ENCODE data around the gene MRTFB. TPM values are rescaled to one million over a fixed set of nuclear protein-coding genes. Genes with fewer than 3 reads are reported as not detected.
"Not testable (repeated sequence)": the region's sequence is repeated elsewhere in the genome, so short reads cannot be mapped to it uniquely, and the experiment has no call there.

The MRTFB gene, protein sequence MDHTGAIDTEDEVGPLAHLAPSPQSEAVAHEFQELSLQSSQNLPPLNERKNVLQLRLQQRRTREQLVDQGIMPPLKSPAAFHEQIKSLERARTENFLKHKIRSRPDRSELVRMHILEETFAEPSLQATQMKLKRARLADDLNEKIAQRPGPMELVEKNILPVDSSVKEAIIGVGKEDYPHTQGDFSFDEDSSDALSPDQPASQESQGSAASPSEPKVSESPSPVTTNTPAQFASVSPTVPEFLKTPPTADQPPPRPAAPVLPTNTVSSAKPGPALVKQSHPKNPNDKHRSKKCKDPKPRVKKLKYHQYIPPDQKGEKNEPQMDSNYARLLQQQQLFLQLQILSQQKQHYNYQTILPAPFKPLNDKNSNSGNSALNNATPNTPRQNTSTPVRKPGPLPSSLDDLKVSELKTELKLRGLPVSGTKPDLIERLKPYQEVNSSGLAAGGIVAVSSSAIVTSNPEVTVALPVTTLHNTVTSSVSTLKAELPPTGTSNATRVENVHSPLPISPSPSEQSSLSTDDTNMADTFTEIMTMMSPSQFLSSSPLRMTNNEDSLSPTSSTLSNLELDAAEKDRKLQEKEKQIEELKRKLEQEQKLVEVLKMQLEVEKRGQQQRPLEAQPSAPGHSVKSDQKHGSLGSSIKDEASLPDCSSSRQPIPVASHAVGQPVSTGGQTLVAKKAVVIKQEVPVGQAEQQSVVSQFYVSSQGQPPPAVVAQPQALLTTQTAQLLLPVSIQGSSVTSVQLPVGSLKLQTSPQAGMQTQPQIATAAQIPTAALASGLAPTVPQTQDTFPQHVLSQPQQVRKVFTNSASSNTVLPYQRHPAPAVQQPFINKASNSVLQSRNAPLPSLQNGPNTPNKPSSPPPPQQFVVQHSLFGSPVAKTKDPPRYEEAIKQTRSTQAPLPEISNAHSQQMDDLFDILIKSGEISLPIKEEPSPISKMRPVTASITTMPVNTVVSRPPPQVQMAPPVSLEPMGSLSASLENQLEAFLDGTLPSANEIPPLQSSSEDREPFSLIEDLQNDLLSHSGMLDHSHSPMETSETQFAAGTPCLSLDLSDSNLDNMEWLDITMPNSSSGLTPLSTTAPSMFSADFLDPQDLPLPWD
- total RNA-seq = 10 to 100 TPM; 12.5 to 13.6 TPM

DNA sequence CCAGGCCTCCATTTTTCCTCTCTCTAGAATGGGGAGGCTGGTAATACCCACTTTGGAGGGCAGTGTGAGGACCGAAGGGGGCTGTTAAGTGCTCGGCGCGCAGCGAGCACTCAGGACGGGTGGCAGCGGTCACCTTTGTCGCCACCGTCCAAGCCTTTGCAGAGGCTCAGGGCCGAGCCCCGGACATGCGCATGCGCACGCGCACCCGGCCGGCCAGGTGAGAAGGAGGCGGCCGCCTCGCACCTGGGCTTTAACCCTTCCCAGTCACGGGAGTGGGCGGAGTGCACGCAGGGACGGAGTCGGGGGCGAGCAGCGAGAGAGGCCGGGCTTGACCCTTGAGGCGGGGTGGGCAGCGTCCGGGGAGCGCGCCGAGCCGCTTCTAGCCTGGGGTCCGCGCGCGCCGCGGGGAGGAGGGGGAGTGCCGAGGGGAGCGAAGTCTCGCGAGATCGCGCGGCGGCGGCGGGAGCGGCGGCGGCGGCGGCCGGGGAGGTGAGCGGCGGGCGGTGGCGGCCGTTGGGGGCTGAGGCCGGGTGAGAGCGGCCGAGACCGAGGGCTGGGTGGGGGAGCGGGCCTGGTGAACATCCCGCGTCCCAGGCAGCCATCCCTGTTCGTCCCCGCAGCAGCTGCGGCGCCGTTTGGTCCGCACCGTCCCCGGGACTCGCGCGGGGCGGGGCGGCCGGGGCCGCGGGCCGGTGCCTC is at the start of gene MRTFB:
Gene MRTFB (plus strand): TSS at position 443 of the 699 bp plus-strand sequence. CDS start 69,288 bp downstream, outside the sequence.
- peak; percentile 77 for DNase-seq
- H3K4me1 Mint-ChIP-seq = peaks cover 16% of the 10 kb centered on the region
- no peaks in the 10 kb centered on the region for H3K36me3 Mint-ChIP-seq (ENCODE audit: low read depth)
- peak within 1 kb of the TSS; percentile 56 for H3K27ac Mint-ChIP-seq
- H3K27me3 Mint-ChIP-seq = peaks cover 5% of the 10 kb centered on the region
- CTCF ChIA-PET = no interaction called here
- POLR2A ChIA-PET = no interaction called here
- peak within 1 kb of the TSS; percentile 84 for H3K4me3 Mint-ChIP-seq
- no peaks in the 10 kb centered on the region for H3K9me3 Mint-ChIP-seq

DNA sequence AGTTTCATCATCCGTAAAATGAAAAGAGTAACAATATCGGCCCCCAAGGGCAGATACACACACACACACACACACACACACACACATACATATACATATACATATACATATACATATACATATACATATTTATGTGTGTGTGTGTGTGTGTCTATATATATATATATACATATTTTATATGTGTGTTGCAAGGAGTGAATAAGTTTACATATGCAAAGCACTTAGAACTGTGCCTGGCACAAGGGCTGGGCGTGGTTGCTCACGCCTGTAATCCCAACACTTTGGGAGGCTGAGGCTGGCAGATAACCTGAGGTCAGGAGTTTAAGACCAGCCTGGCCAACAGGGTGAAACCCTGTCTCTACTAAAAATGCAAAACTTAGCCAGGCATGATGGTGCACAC is 47.6 kb upstream of the MRTFB start:
- POLR2A ChIA-PET; H3K4me1 Mint-ChIP-seq; CTCF ChIA-PET; H3K27me3 Mint-ChIP-seq; H3K4me3 Mint-ChIP-seq; H3K9me3 Mint-ChIP-seq; DNase-seq; H3K27ac Mint-ChIP-seq; H3K36me3 Mint-ChIP-seq (ENCODE audit: low read depth): not testable (repeated sequence)

DNA sequence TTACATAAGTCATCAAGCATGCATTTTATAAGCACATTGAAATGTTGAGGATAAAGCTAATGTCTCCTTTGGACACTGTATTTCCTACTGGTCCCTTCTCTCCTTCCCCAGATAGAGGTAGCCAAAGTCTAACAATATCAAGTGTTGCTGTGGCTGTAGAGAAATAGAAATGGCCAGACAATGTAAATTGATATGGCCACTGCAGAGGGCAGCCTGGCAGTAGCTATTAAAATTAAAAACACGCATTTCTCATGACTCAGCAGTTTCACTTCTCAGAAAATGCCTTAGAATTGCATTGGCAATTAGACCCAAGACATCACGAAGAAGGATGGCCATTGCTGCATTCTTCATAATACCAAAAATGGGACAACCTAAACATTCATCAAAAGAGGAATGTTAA is 46.8 kb upstream of the MRTFB start:
- H3K4me1 Mint-ChIP-seq = no peaks in the 10 kb centered on the region
- no peaks in the 10 kb centered on the region for H3K9me3 Mint-ChIP-seq
- ChIA-PET POLR2A (no interaction called here), CTCF (no interaction called here)
- H3K36me3 Mint-ChIP-seq (ENCODE audit: low read depth) = no peaks in the 10 kb centered on the region
- H3K4me3 Mint-ChIP-seq = no peak overlapping the region
- DNase-seq = no peak
- peaks cover 7% of the 10 kb centered on the region for H3K27me3 Mint-ChIP-seq
- no peak overlapping the region for H3K27ac Mint-ChIP-seq

DNA sequence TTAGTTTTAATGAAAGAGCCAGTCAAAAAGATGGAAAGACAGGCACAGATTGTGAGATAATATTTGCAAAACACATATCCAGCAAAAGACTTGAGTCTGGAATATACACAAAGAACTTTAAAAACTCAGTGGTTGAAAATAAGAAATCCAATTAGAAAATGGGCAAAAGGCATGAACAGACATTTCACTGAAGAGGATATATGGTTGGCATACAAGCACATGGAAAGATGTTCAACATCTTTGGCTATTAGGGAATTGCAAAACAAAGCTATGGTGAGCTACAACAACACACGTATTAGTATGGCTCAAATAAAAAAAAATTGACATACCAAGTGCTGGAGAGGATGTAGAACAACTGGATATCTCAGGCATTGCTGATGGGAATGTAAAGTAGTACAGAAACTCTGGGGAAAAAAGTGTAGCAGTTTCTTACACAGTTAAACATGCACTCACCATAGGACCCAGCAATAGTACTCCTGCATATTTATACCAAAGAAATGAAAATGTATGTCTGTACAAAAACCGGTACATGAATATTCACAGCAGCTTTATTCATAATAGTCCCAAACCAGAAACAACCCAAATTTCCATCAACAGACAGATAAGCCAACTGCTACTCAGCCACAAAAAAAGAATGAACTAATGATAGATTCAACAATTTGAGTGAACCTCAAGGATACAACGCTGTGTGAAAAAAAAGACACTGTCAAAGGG is 44.4 kb upstream of the MRTFB start:
- Mint-ChIP-seq H3K9me3 (no peaks in the 10 kb centered on the region), H3K4me1 (no peaks in the 10 kb centered on the region), H3K27me3 (peaks cover 7% of the 10 kb centered on the region), H3K27ac (no peak overlapping the region), H3K4me3 (no peak overlapping the region), H3K36me3 (ENCODE audit: low read depth) (no peaks in the 10 kb centered on the region)
- POLR2A ChIA-PET = no interaction called here
- no peak for DNase-seq
- CTCF ChIA-PET = no interaction called here

DNA sequence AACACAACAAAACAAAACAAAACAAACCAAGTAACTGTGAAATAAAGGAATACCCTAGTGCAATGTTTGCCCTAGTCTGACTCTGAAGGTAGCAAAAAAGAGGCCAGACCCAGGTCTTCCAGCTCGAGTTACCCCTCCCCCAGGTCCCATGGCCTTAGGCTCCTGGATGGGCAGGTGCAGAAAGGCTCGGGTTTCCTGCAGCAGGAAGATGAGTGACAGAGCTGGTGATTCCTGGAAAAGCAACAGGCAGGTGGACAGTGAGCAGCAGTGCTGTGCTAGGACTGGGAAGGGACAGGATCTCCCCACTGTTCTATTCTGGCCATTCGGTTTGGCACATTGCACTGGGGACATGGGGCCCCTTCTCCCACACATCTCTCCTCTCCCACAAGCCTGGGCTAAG is 42.9 kb upstream of the MRTFB start:
- H3K36me3 Mint-ChIP-seq (ENCODE audit: low read depth) = no peaks in the 10 kb centered on the region
- peaks cover 7% of the 10 kb centered on the region for H3K27me3 Mint-ChIP-seq
- H3K27ac Mint-ChIP-seq = no peak overlapping the region
- CTCF ChIA-PET = no interaction called here
- H3K4me3 Mint-ChIP-seq = no peak overlapping the region
- POLR2A ChIA-PET = no interaction called here
- no peaks in the 10 kb centered on the region for H3K9me3 Mint-ChIP-seq
- H3K4me1 Mint-ChIP-seq = no peaks in the 10 kb centered on the region
- DNase-seq = no peak

DNA sequence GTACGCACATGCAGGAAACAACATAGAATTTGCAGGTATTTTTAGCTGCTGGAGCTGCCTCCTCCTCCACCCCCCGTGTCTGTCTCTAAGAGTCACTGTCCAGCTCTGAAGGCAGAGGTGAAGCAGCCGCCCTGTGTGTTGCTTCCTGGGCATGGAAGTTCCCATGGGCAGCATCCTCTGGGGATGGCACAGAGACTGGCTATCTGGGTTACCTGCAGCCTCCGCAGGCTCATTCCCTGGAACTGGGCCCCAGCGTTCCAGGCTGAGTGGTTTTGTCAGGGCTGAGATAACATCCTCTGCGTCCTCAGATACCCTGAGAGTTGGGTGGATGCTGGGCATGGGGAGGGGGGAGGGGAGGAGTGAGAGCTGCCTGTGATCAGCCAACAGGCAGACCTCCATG is 41.5 kb upstream of the MRTFB start:
- no peaks in the 10 kb centered on the region for H3K9me3 Mint-ChIP-seq
- no peaks in the 10 kb centered on the region for H3K36me3 Mint-ChIP-seq (ENCODE audit: low read depth)
- no peak overlapping the region for H3K27ac Mint-ChIP-seq
- no peak overlapping the region for H3K4me3 Mint-ChIP-seq
- DNase-seq = no peak
- ChIA-PET CTCF (no interaction called here), POLR2A (no interaction called here)
- peaks cover 7% of the 10 kb centered on the region for H3K27me3 Mint-ChIP-seq
- no peaks in the 10 kb centered on the region for H3K4me1 Mint-ChIP-seq

DNA sequence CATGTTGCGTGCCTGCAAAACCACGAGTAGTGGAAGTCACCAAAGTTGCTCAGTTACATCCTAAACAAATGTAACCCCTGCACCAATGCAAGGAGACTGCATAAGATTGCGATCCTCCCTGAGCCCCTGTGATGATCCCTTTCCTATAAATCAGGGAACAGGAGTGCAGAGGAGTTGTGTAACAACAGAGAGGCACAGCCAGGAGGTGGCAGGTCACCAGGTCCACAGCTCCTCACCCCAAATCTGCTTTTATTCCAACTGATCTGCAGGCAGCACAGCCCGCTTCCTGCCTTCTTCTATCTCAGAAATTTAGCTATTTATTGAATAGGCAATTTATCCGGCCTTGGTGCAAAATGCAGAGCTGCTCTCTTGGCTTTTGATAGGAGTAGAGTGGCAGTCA is 36.0 kb upstream of the MRTFB start:
- POLR2A ChIA-PET = no interaction called here
- no peaks in the 10 kb centered on the region for H3K27me3 Mint-ChIP-seq
- H3K4me3 Mint-ChIP-seq = no peak overlapping the region
- no peaks in the 10 kb centered on the region for H3K4me1 Mint-ChIP-seq
- H3K36me3 Mint-ChIP-seq (ENCODE audit: low read depth) = no peaks in the 10 kb centered on the region
- CTCF ChIA-PET = no interaction called here
- no peak overlapping the region for H3K27ac Mint-ChIP-seq
- H3K9me3 Mint-ChIP-seq = no peaks in the 10 kb centered on the region
- no peak for DNase-seq

DNA sequence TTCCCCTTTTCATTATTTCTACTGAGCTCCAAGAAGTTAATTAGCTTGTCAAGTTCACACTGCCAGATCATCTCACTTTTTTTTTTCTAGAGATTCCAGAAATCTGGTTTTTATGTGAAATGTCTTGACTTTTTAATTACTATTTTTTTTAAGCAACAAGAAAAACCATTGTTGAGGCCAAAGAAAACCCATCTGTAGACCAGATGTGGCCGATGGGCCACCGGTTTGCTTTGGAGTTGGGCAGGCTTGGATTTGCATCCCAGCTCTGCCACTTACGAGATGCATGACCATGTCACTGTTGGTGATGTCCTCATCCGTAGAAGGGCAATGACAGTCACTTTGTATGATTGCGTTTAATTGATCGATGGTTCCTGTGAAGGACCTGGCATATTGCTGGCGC is 34.2 kb upstream of the MRTFB start:
- Mint-ChIP-seq H3K27ac (no peak overlapping the region), H3K9me3 (no peaks in the 10 kb centered on the region), H3K4me1 (peaks cover 3% of the 10 kb centered on the region), H3K4me3 (no peak overlapping the region), H3K27me3 (no peaks in the 10 kb centered on the region), H3K36me3 (ENCODE audit: low read depth) (no peaks in the 10 kb centered on the region)
- DNase-seq = no peak
- CTCF ChIA-PET = no interaction called here
- POLR2A ChIA-PET = no interaction called here

DNA sequence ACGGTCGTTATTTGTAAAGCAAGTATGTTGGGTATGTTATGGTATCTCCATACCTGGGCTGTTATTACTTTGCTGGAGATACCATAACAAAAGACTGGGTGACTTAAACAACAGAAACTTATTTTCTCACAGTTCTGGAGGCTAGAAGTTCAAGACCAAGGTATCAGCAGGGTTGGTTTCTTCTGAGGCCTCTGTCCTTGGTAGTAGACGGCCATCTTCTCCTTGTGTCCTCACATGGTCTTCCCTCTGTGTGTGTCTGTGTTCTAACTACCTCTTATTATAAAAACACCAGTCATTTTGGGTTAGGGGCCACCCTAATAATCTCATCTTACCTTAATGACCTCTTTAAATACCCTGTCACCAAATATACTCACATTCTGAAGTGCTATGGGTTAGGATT is 33.2 kb upstream of the MRTFB start:
- Mint-ChIP-seq H3K36me3 (ENCODE audit: low read depth) (no peaks in the 10 kb centered on the region), H3K27ac (no peak overlapping the region), H3K27me3 (no peaks in the 10 kb centered on the region), H3K9me3 (no peaks in the 10 kb centered on the region), H3K4me3 (no peak overlapping the region), H3K4me1 (peaks cover 3% of the 10 kb centered on the region)
- CTCF ChIA-PET = no interaction called here
- POLR2A ChIA-PET = no interaction called here
- DNase-seq = no peak

DNA sequence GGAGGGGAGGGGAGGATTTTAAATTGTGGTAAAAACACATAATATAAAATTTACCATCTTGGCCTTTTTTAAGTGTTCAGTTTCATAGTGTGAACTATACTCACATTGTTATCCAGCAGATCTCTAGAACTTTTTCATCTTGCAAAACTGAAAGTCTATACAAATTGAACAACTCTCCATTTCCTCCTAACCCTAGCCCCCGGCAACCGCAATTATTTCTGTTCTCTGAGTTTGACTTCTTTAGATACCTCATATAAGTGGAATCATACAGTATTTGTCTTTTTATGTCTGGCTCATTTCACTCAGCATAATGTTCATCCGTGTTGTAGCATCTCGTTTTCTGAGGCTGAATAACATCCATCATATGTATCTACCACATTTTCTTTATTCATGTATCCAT is 30.0 kb upstream of the MRTFB start:
- H3K9me3 Mint-ChIP-seq = no peaks in the 10 kb centered on the region
- no peak overlapping the region for H3K4me3 Mint-ChIP-seq
- ChIA-PET POLR2A (no interaction called here), CTCF (no interaction called here)
- no peak for DNase-seq
- peaks cover 3% of the 10 kb centered on the region for H3K4me1 Mint-ChIP-seq
- no peaks in the 10 kb centered on the region for H3K36me3 Mint-ChIP-seq (ENCODE audit: low read depth)
- H3K27ac Mint-ChIP-seq = no peak overlapping the region
- no peaks in the 10 kb centered on the region for H3K27me3 Mint-ChIP-seq

DNA sequence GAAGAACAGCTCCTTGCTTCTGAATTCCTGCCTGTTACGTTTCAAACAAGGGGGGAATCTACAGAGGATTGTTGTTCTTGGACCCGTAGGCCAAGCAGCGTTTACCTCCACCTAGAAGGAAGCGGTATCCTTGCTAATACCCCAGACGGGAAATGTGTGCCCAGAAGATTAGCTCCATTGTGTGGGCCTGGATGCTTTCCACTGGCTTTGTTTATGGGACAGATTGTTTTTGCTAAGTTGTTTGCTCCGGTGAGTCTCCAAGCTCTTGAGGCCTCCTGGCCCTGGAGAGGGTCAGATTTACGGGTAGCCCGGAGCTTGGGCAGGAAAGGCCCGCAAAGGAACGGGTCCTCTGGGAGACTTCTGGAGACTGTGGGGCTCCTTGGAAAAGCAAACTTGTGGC is 28.4 kb upstream of the MRTFB start:
- peaks cover 3% of the 10 kb centered on the region for H3K4me1 Mint-ChIP-seq
- CTCF ChIA-PET = no interaction called here
- no peaks in the 10 kb centered on the region for H3K9me3 Mint-ChIP-seq
- no peak overlapping the region for H3K4me3 Mint-ChIP-seq
- no peak for DNase-seq
- no peaks in the 10 kb centered on the region for H3K27me3 Mint-ChIP-seq
- H3K36me3 Mint-ChIP-seq (ENCODE audit: low read depth) = no peaks in the 10 kb centered on the region
- no peak overlapping the region for H3K27ac Mint-ChIP-seq
- POLR2A ChIA-PET = no interaction called here

DNA sequence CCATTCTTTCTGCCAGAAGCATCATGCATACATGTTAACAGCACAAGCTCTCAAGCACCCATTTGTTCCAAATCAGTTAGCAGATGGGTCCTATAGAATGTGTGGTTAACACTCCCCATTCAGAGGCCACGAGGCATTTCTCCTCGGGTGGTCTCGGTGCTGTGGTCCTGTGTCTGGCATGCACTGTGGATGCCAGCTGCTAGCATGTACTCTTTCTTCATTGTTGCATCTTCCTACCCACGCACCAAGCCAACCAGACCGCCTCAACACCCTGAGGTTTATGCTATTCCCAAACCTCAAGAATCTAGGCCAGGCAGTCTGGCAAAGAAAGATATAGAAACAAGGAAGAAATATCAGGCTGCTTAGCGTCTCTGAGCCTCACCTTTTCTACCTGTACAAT is 27.8 kb upstream of the MRTFB start:
- H3K9me3 Mint-ChIP-seq = no peaks in the 10 kb centered on the region
- POLR2A ChIA-PET = no interaction called here
- no peak for DNase-seq
- H3K4me1 Mint-ChIP-seq = peaks cover 3% of the 10 kb centered on the region
- CTCF ChIA-PET = no interaction called here
- no peaks in the 10 kb centered on the region for H3K27me3 Mint-ChIP-seq
- no peak overlapping the region for H3K27ac Mint-ChIP-seq
- H3K4me3 Mint-ChIP-seq = no peak overlapping the region
- H3K36me3 Mint-ChIP-seq (ENCODE audit: low read depth) = no peaks in the 10 kb centered on the region

DNA sequence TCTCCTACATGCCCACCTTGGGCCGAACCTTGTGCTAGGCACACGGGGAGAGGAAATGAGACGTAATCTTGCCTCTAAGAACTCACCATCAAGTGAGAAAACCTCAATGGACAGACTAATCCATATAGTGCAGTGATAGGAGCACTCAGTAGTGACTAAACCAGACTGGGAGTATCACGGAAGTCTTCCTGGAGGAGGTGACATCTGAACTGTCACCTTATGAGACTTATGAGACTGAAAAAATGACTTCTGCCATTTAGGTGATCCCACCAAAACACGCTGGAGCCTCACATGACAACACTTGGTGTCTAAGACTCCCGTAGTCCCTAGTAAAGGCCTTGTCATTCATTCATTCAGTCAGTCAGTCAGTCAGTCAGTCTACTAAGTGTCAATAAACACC is 27.3 kb upstream of the MRTFB start:
- ChIA-PET CTCF (no interaction called here), POLR2A (no interaction called here)
- no peak for DNase-seq
- peaks cover 3% of the 10 kb centered on the region for H3K4me1 Mint-ChIP-seq
- no peaks in the 10 kb centered on the region for H3K27me3 Mint-ChIP-seq
- no peaks in the 10 kb centered on the region for H3K36me3 Mint-ChIP-seq (ENCODE audit: low read depth)
- H3K27ac Mint-ChIP-seq = no peak overlapping the region
- H3K4me3 Mint-ChIP-seq = no peak overlapping the region
- H3K9me3 Mint-ChIP-seq = no peaks in the 10 kb centered on the region

All from activated CD4-positive, alpha-beta memory T cell treated with anti-CD3 and anti-CD28 coated beads, Interleukin-2, amount 10 ng/mL, durations not matched to agents 7 days and 5 days (primary cell).